HCT116 (cell line): ENCODE measurements around the gene MPP2. TPM values are rescaled to one million over a fixed set of nuclear protein-coding genes. Genes with fewer than 3 reads are reported as not detected.
A peak's percentile ranks its signal among the peaks of the same experiment; 100 is the strongest.

Experiments
- ATAC-seq: fragments of 200-7000 bp; cut with Tn5 transposase; 2 replicates; pipeline ENCODE4 v1.9.1; 2020; ENCODE audit warnings: mild to moderate bottlenecking, moderate library complexity
- BruUV-seq: library from RNA; stranded (reverse); fragments of 400-500 nt; replicated peaks from 2 replicates; lab custom pipeline; 2021; lab: Mats Ljungman, UMichigan
- CTCF ChIA-PET: fragments of 300-600 bp; sonication (Branson Sonifier 250); formaldehyde crosslinking; loops from one replicate; lab custom pipeline; 2021; ENCODE audit warnings: antibody characterized with exemption; lab: Charles Lee
- POLR2A ChIA-PET: fragments of 300-600, 350-600 bp; sonication (Branson Sonifier 250); formaldehyde crosslinking; loops from one replicate; lab custom pipeline; 2021; ENCODE audit warnings: antibody characterized with exemption; lab: Charles Lee
- RAD21 ChIA-PET, 2 experiments: fragments of 300-600 bp; sonication (Branson Sonifier 250); formaldehyde crosslinking; loops; one replicate each; lab custom pipeline; 2023; ENCODE audit warnings: low total read pairs in 2 of 2; ENCODE audit not compliant: uncharacterized antibody in 2 of 2, unreplicated experiment in 2 of 2, low non-redundant PET in 1 of 2; lab: Charles Lee
- DNase-seq: peaks from one replicate; pipeline ENCODE4 v3.0.0-alpha.2; 2010; ENCODE audit warnings: low read depth, low spot score
- H2AFZ ChIP-seq: fragments of 200-600 bp; shearing (Covaris generic), sonication (generic); 2 replicates; pipeline ENCODE4 v1.6.1; 2017; ENCODE audit warnings: low read depth, mixed run types, mixed read lengths, antibody characterized with exemption, low read length; ENCODE audit not compliant: poor library complexity, severe bottlenecking
- H3K27ac ChIP-seq: 2 replicates; pipeline ENCODE4 v1.5.1; 2012; ENCODE audit warnings: low read depth, low read length
- H3K27me3 ChIP-seq: fragments of 200-600 bp; sonication (generic); 2 replicates; pipeline ENCODE4 v1.6.1; 2016; ENCODE audit warnings: mixed run types, low read length, mixed read lengths; ENCODE audit not compliant: insufficient read depth
- H3K36me3 ChIP-seq, 2 experiments: fragments of 200-500 bp in 1 of 2; fragments of 200-600 bp in 1 of 2; sonication (Bioruptor generic) in 1 of 2; sonication (generic) in 1 of 2; 2 replicates each; pipeline versions ENCODE4 v1.5.1 to v1.6.1; 2014 to 2016; ENCODE audit warnings: low read length in 2 of 2, inconsistent platforms in 1 of 2, mixed read lengths in 1 of 2, mixed run types in 1 of 2; ENCODE audit not compliant: insufficient read depth in 2 of 2, control insufficient read depth in 1 of 2
- H3K4me1 ChIP-seq, 2 experiments: fragments of 200-600 bp in 1 of 2; sonication (generic) in 1 of 2; 2 replicates each; pipeline versions ENCODE4 v1.5.1 to v1.6.1; 2012 to 2017; ENCODE audit warnings: low read length in 2 of 2, inconsistent platforms in 1 of 2, mild to moderate bottlenecking in 1 of 2, mixed read lengths in 1 of 2, mixed run types in 1 of 2, moderate library complexity in 1 of 2; ENCODE audit not compliant: insufficient read depth in 2 of 2, control insufficient read depth in 1 of 2
- H3K4me2 ChIP-seq: fragments of 200-600 bp; sonication (generic); 2 replicates; pipeline ENCODE4 v1.6.1; 2017; ENCODE audit warnings: mixed run types, low read length, mixed read lengths
- H3K4me3 ChIP-seq, 2 experiments: fragments of 200-600 bp in 1 of 2; sonication (generic) in 1 of 2; replicated peaks in 1 of 2; 2 replicates each; pipeline ENCODE4 v1.5.1; 2011 to 2016; ENCODE audit warnings: low read length in 2 of 2, control low read depth in 1 of 2, low read depth in 1 of 2, mild to moderate bottlenecking in 1 of 2, mixed read lengths in 1 of 2, mixed run types in 1 of 2
- H3K79me2 ChIP-seq: fragments of 200-600 bp; sonication (generic); 2 replicates; pipeline ENCODE4 v1.6.1; 2017; ENCODE audit warnings: mild to moderate bottlenecking, mixed run types, low read length, moderate library complexity, mixed read lengths; ENCODE audit not compliant: insufficient read depth
- H3K9ac ChIP-seq: fragments of 200-600 bp; sonication (generic); 2 replicates; pipeline ENCODE4 v1.6.1; 2016; ENCODE audit warnings: low read length, mixed read lengths
- H3K9me2 ChIP-seq: fragments of 200-600 bp; sonication (generic), shearing (Covaris generic); 2 replicates; pipeline ENCODE4 v1.6.1; 2017; ENCODE audit warnings: mixed run types, mild to moderate bottlenecking, moderate library complexity; ENCODE audit not compliant: insufficient read depth
- H3K9me3 ChIP-seq, 2 experiments: fragments of 200-500 bp in 1 of 2; fragments of 200-600 bp in 1 of 2; sonication (Bioruptor generic) in 1 of 2; sonication (generic) in 1 of 2; 2 replicates each; pipeline ENCODE4 v1.6.1; 2014 to 2017; ENCODE audit warnings: low read length in 2 of 2, mixed read lengths in 2 of 2, inconsistent platforms in 1 of 2, low read depth in 1 of 2, mild to moderate bottlenecking in 1 of 2, mixed run types in 1 of 2, moderate library complexity in 1 of 2; ENCODE audit not compliant: control insufficient read depth in 1 of 2, insufficient read depth in 1 of 2
- H4K20me1 ChIP-seq: fragments of 200-600 bp; sonication (generic), shearing (Covaris generic); 2 replicates; pipeline ENCODE4 v1.6.1; 2017; ENCODE audit warnings: mixed run types, mild to moderate bottlenecking, moderate library complexity; ENCODE audit not compliant: insufficient read depth
- CBX3 ChIP-seq: IDR thresholded peaks from 2 replicates; pipeline ENCODE4 v1.6.1; 2012; ENCODE audit warnings: low read depth
- CEBPB ChIP-seq: IDR thresholded peaks from 2 replicates; pipeline ENCODE4 v1.6.1; 2012; ENCODE audit warnings: low read depth
- EGR1 ChIP-seq: IDR thresholded peaks from 2 replicates; pipeline ENCODE4 v1.6.1; 2012; ENCODE audit warnings: low read depth
- ELF1 ChIP-seq: IDR thresholded peaks from 2 replicates; pipeline ENCODE4 v1.6.1; 2012; ENCODE audit warnings: low read depth, borderline replicate concordance
- FOSL1 ChIP-seq: IDR thresholded peaks from 2 replicates; pipeline ENCODE4 v1.6.1; 2012; ENCODE audit warnings: low read depth
- MAX ChIP-seq: IDR thresholded peaks from 2 replicates; pipeline ENCODE4 v1.6.1; 2012
- POLR2A ChIP-seq: IDR thresholded peaks from 2 replicates; pipeline ENCODE4 v1.7.0; 2011; ENCODE audit warnings: borderline replicate concordance; ENCODE audit not compliant: insufficient read depth, insufficient read length; ENCODE audit errors: extremely low read depth
- POLR2AphosphoS5 ChIP-seq: IDR thresholded peaks from 2 replicates; pipeline ENCODE4 v1.6.1; 2011; ENCODE audit warnings: mild to moderate bottlenecking, low read depth, low read length, moderate library complexity
- RAD21 ChIP-seq: IDR thresholded peaks from 2 replicates; pipeline ENCODE4 v1.6.1; 2012; ENCODE audit warnings: low read depth, mild to moderate bottlenecking
- SIN3A ChIP-seq: IDR thresholded peaks from 2 replicates; pipeline ENCODE4 v1.6.1; 2012; ENCODE audit warnings: low read depth
- SP1 ChIP-seq: IDR thresholded peaks from 2 replicates; pipeline ENCODE4 v1.6.1; 2012; ENCODE audit warnings: low read depth
- TCF7L2 ChIP-seq: IDR thresholded peaks from 2 replicates; pipeline ENCODE4 v1.7.0; 2011; ENCODE audit warnings: borderline replicate concordance, inconsistent platforms; ENCODE audit not compliant: insufficient read depth, insufficient read length; ENCODE audit errors: extremely low read depth
- YY1 ChIP-seq: IDR thresholded peaks from 2 replicates; pipeline ENCODE4 v1.6.1; 2011; ENCODE audit warnings: low read length, low read depth, moderate library complexity, mild to moderate bottlenecking; ENCODE audit not compliant: insufficient replicate concordance; ENCODE audit errors: extremely low read depth
- ZFX ChIP-seq: fragments of 450-650 bp; IDR thresholded peaks from 2 replicates; pipeline ENCODE4 v1.6.1; 2017
- ZNF274 ChIP-seq: fragments of 200-500 bp; sonication (Bioruptor generic); IDR thresholded peaks from 2 replicates; pipeline ENCODE4 v1.6.1; 2014; ENCODE audit warnings: mild to moderate bottlenecking, low read depth, low read length, inconsistent platforms
- intact Hi-C: fragments of 100-400 bp; cut with micrococcal nuclease; formaldehyde crosslinking; loops from 2 replicates; pipeline ENCODE4 v1.10.0; 2022
- total RNA-seq: library from RNA; stranded (reverse); gene quantifications from one replicate; pipeline ENCODE4 v1.2.1, GENCODE V29; 2021; ENCODE audit not compliant: unreplicated experiment
- TF ChIP-seq, protein P1 (sequence below): IDR thresholded peaks from 2 replicates; pipeline ENCODE4 v1.6.1; 2012; ENCODE audit warnings: low read depth
- TF ChIP-seq, protein P2 (sequence below): IDR thresholded peaks from 2 replicates; pipeline ENCODE4 v1.6.1; 2011; ENCODE audit warnings: mild to moderate bottlenecking, low read length, moderate library complexity; ENCODE audit not compliant: insufficient replicate concordance; ENCODE audit errors: extremely low read depth
- TF ChIP-seq, protein P3 (sequence below): IDR thresholded peaks from 2 replicates; pipeline ENCODE4 v1.6.1; 2012
- TF ChIP-seq, protein P4 (sequence below), 3 experiments: fragments of 200-600 bp in 1 of 3; sonication (generic) in 1 of 3; IDR thresholded peaks in 2 of 3; conservative IDR thresholded peaks in 1 of 3; 2 replicates each; pipeline ENCODE4 v1.5.1; 2012 to 2017; ENCODE audit warnings: low read depth in 2 of 3, low read length in 2 of 3, antibody characterized with exemption in 1 of 3, borderline replicate concordance in 1 of 3, control low read depth in 1 of 3, mild to moderate bottlenecking in 1 of 3, mixed read lengths in 1 of 3, mixed run types in 1 of 3, moderate library complexity in 1 of 3; ENCODE audit not compliant: insufficient read depth in 1 of 3

Gene MPP2
- total RNA-seq, 1 experiment from 2014 or later, result 16.4 TPM

GRCh38 chr17:43845766-43846165 is 61.6 kb downstream of the MPP2 start:
- H3K27ac ChIP-seq, result no peak overlapping the region
- no peaks in the 10 kb centered on the region for H3K79me2 ChIP-seq
- H3K36me3 ChIP-seq, result no peaks in the 10 kb centered on the region
- ATAC-seq (no peak), DNase-seq (no peak)
- intact Hi-C loops, result loop anchor here (1.0 to 10.0 kb wide), 3 partner anchors 12 to 151 kb away; partner anchors contain the start of gene MPP3
- H4K20me1 ChIP-seq, result no peaks in the 10 kb centered on the region
- H3K4me1 ChIP-seq, result peaks cover 23 to 30% of the 10 kb centered on the region in 2 experiments
- no peaks in the 10 kb centered on the region for H3K9me2 ChIP-seq
- ChIA-PET RAD21 (interaction anchor here in 1 of 2 experiments (0.5 kb wide), 1 partner anchor 200 kb away, joined by 3 read pairs; no protein-coding TSS in a partner anchor), POLR2A (no interaction called here), CTCF (interaction anchor here (0.7 to 2.1 kb wide), 22 partner anchors 10 to 157 kb away, joined by 3 to 15 read pairs (median 5); partner anchors contain the start of genes DUSP3 and MPP3)
- H3K4me2 ChIP-seq, result peak overlapping the region; percentile 23; the same call in 1 of the 2 replicates
- peak overlapping the region; percentile 92 for H2AFZ ChIP-seq
- H3K9me3 ChIP-seq, result no peaks in the 10 kb centered on the region
- H3K4me3 ChIP-seq, result no peak overlapping the region
- no TSS peak for BruUV-seq
- H3K9ac ChIP-seq, result no peak overlapping the region
- TF ChIP-seq TCF7L2 (no peak), POLR2A (no peak), ELF1 (no peak), FOSL1 (no peak), MAX (no peak), YY1 (no peak), POLR2AphosphoS5 (no peak), CBX3 (no peak), RAD21 (no peak), CEBPB (no peak), SIN3A (no peak), SP1 (no peak), EGR1 (no peak), ZNF274 (no peak), ZFX (no peak)
- TF ChIP-seq, protein P1, sequence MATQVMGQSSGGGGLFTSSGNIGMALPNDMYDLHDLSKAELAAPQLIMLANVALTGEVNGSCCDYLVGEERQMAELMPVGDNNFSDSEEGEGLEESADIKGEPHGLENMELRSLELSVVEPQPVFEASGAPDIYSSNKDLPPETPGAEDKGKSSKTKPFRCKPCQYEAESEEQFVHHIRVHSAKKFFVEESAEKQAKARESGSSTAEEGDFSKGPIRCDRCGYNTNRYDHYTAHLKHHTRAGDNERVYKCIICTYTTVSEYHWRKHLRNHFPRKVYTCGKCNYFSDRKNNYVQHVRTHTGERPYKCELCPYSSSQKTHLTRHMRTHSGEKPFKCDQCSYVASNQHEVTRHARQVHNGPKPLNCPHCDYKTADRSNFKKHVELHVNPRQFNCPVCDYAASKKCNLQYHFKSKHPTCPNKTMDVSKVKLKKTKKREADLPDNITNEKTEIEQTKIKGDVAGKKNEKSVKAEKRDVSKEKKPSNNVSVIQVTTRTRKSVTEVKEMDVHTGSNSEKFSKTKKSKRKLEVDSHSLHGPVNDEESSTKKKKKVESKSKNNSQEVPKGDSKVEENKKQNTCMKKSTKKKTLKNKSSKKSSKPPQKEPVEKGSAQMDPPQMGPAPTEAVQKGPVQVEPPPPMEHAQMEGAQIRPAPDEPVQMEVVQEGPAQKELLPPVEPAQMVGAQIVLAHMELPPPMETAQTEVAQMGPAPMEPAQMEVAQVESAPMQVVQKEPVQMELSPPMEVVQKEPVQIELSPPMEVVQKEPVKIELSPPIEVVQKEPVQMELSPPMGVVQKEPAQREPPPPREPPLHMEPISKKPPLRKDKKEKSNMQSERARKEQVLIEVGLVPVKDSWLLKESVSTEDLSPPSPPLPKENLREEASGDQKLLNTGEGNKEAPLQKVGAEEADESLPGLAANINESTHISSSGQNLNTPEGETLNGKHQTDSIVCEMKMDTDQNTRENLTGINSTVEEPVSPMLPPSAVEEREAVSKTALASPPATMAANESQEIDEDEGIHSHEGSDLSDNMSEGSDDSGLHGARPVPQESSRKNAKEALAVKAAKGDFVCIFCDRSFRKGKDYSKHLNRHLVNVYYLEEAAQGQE, result no peak
- TF ChIP-seq, protein P2, sequence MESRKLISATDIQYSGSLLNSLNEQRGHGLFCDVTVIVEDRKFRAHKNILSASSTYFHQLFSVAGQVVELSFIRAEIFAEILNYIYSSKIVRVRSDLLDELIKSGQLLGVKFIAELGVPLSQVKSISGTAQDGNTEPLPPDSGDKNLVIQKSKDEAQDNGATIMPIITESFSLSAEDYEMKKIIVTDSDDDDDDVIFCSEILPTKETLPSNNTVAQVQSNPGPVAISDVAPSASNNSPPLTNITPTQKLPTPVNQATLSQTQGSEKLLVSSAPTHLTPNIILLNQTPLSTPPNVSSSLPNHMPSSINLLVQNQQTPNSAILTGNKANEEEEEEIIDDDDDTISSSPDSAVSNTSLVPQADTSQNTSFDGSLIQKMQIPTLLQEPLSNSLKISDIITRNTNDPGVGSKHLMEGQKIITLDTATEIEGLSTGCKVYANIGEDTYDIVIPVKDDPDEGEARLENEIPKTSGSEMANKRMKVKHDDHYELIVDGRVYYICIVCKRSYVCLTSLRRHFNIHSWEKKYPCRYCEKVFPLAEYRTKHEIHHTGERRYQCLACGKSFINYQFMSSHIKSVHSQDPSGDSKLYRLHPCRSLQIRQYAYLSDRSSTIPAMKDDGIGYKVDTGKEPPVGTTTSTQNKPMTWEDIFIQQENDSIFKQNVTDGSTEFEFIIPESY, result no peak
- TF ChIP-seq, protein P3, sequence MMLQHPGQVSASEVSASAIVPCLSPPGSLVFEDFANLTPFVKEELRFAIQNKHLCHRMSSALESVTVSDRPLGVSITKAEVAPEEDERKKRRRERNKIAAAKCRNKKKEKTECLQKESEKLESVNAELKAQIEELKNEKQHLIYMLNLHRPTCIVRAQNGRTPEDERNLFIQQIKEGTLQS, result no peak
- TF ChIP-seq, protein P4, sequence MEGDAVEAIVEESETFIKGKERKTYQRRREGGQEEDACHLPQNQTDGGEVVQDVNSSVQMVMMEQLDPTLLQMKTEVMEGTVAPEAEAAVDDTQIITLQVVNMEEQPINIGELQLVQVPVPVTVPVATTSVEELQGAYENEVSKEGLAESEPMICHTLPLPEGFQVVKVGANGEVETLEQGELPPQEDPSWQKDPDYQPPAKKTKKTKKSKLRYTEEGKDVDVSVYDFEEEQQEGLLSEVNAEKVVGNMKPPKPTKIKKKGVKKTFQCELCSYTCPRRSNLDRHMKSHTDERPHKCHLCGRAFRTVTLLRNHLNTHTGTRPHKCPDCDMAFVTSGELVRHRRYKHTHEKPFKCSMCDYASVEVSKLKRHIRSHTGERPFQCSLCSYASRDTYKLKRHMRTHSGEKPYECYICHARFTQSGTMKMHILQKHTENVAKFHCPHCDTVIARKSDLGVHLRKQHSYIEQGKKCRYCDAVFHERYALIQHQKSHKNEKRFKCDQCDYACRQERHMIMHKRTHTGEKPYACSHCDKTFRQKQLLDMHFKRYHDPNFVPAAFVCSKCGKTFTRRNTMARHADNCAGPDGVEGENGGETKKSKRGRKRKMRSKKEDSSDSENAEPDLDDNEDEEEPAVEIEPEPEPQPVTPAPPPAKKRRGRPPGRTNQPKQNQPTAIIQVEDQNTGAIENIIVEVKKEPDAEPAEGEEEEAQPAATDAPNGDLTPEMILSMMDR (IDR thresholded peaks at IDR 0.05 in 2 of 3, conservative IDR thresholded peaks at IDR 0.05 in 1 of 3; ENCODE audit: borderline replicate concordance in 1 of 3, insufficient read depth in 1 of 3, low read depth in 2 of 3, low read length in 2 of 3), result no peak
- no peaks in the 10 kb centered on the region for H3K27me3 ChIP-seq
